Stimulated activated CD4-positive, alpha-beta T cell treated with anti-CD3 and anti-CD28 coated beads, Interleukin-2, amount 100 ng/mL, for 48 hours (primary cell): ENCODE measurements around the gene CNTD1.
A peak's percentile ranks its signal among the peaks of the same experiment; 100 is the strongest.

Source experiments
- DNase-seq, 2 donors: peaks; one replicate each; pipeline ENCODE4 v3.0.0-alpha.2; 2020

Gene CNTD1

GRCh38 chr17:42809250-42809649 is 10.6 kb downstream of the CNTD1 start:
- no peak for DNase-seq

GRCh38 chr17:42814633-42815399 is 16.2 kb downstream of the CNTD1 start:
- no peak for DNase-seq

GRCh38 chr17:42817866-42818265 is 19.2 kb downstream of the CNTD1 start:
- no peak for DNase-seq

GRCh38 chr17:42818379-42818778 is 19.7 kb downstream of the CNTD1 start:
- no peak for DNase-seq

GRCh38 chr17:42819939-42820535 is 21.4 kb downstream of the CNTD1 start:
- peak; percentile 62 to 66 for DNase-seq

GRCh38 chr17:42821176-42821575 is 22.5 kb downstream of the CNTD1 start:
- no peak for DNase-seq

GRCh38 chr17:42827472-42827871 is 28.8 kb downstream of the CNTD1 start:
- DNase-seq, result no peak

- DNase-seq, result no peak
These were observed 32.3 kb downstream of the CNTD1 start for GRCh38 chr17:42830971-42831370.

- DNase-seq, result no peak
These were observed 33.7 kb downstream of the CNTD1 start for GRCh38 chr17:42832213-42832933.

GRCh38 chr17:42832934-42833766 is 34.5 kb downstream of the CNTD1 start, which contains the start of gene PSME3:
Gene PSME3 (plus strand): TSS chr17:42833397. CDS start chr17:42833632, 235 bp downstream.
- DNase-seq, result peak; percentile 83

- no peak for DNase-seq
These were observed 35.2 kb downstream of the CNTD1 start for GRCh38 chr17:42833767-42834422.

- no peak for DNase-seq
These were observed 37.1 kb downstream of the CNTD1 start for GRCh38 chr17:42835732-42836131.

- DNase-seq, result no peak
These were observed 43.5 kb downstream of the CNTD1 start for GRCh38 chr17:42841975-42842685.

- no peak for DNase-seq
These were observed 44.8 kb downstream of the CNTD1 start for GRCh38 chr17:42843358-42843934.

- no peak for DNase-seq
These were observed 45.6 kb downstream of the CNTD1 start, which contains the start of gene AOC2 for GRCh38 chr17:42844271-42844670. Gene AOC2 (plus strand): TSS chr17:42844580. CDS start chr17:42844627, 47 bp downstream.

GRCh38 chr17:42844761-42845555 is 46.3 kb downstream of the CNTD1 start:
- no peak for DNase-seq

GRCh38 chr17:42845556-42845917 is 46.9 kb downstream of the CNTD1 start:
- no peak for DNase-seq

GRCh38 chr17:42845918-42846593 is 47.4 kb downstream of the CNTD1 start:
- peak; percentile 29 to 42 for DNase-seq

GRCh38 chr17:42846594-42847280 is 48.1 kb downstream of the CNTD1 start:
- no peak for DNase-seq
